Activated naive CD4-positive, alpha-beta T cell treated with anti-CD3 and anti-CD28 coated beads, Interleukin-2, amount 50 U/mL, for 72 hours (primary cell): ENCODE results near the gene WDR47. TPM values are rescaled to one million over a fixed set of nuclear protein-coding genes. Genes with fewer than 3 reads are reported as not detected.
"Not testable (repeated sequence)": the region's sequence is repeated elsewhere in the genome, so short reads cannot be mapped to it uniquely, and the experiment has no call there.

Experiments used
- ATAC-seq, 2 donors: fragments of 150-1000 bp; cut with Tn5 transposase; 2 replicates each; pipeline ENCODE4 v1.10.0; 2021; ENCODE audit warnings: mild to moderate bottlenecking in 2 of 2, moderate library complexity in 2 of 2
- DNase-seq, 2 donors: peaks; one replicate each; pipeline ENCODE4 v3.0.0; 2021 to 2022; ENCODE audit warnings: low spot score in 2 of 2
- H3K27ac Mint-ChIP-seq, 2 donors: one replicate each; pipeline ENCODE4 v1.8.0; 2022; ENCODE audit warnings: mild to moderate bottlenecking in 2 of 2, mixed read lengths in 2 of 2
- H3K36me3 Mint-ChIP-seq, 2 donors: one replicate each; pipeline ENCODE4 v1.8.0; 2022; ENCODE audit warnings: mixed read lengths in 2 of 2
- H3K9me3 Mint-ChIP-seq, 2 donors: one replicate each; pipeline ENCODE4 v1.8.0; 2022; ENCODE audit warnings: mixed read lengths in 2 of 2
- total RNA-seq, 2 donors: library from RNA; stranded (reverse); gene quantifications; one replicate each; pipeline ENCODE4 v1.2.3, GENCODE V29; 2022

The WDR47 gene
- total RNA-seq, 2 donors from 2014 or later = 7.9 to 11.5 TPM

- peaks cover 30 to 38% of the 10 kb centered on the region in 2 donors for H3K36me3 Mint-ChIP-seq
- H3K27ac Mint-ChIP-seq = no peak overlapping the region
Measured at GRCh38 chr1:108953452-108953851, 88.5 kb downstream of the WDR47 start.

DNA sequence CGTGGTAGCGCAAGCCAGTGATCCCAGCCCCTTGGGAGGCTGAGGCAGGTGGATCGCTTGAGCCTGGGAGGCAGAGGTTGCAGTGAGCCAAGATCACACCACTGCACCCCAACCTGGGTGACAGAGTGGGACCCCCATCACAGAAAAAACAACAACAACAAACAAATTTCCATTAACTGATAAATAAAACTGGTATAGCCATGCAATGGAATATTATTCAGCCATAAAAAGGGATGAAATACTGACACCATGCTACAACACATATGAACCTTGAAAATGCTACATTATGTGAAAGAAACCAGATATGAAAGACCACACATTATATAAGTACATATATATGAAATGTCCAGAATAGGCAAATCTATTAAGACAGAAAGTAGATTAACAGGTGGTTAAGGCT, 90.7 kb downstream of the WDR47 start:
- Mint-ChIP-seq H3K36me3 (peaks cover 19 to 29% of the 10 kb centered on the region in 2 donors), H3K27ac (no peak overlapping the region), H3K9me3 (no peaks in the 10 kb centered on the region)
- ATAC-seq (no peak), DNase-seq (no peak)

More at GRCh38 chr1:108953452-108953851, 88.5 kb downstream of the WDR47 start:
- no peak for DNase-seq
- no peak for ATAC-seq
- no peaks in the 10 kb centered on the region for H3K9me3 Mint-ChIP-seq

GRCh38 chr1:108949044-108949443, 92.9 kb downstream of the WDR47 start:
- Mint-ChIP-seq H3K36me3 (peaks cover 8 to 16% of the 10 kb centered on the region in 2 donors), H3K9me3 (no peaks in the 10 kb centered on the region), H3K27ac (peak overlapping the region in 1 of 2 donors; percentile 23)
- ATAC-seq (no peak), DNase-seq (no peak)

DNA sequence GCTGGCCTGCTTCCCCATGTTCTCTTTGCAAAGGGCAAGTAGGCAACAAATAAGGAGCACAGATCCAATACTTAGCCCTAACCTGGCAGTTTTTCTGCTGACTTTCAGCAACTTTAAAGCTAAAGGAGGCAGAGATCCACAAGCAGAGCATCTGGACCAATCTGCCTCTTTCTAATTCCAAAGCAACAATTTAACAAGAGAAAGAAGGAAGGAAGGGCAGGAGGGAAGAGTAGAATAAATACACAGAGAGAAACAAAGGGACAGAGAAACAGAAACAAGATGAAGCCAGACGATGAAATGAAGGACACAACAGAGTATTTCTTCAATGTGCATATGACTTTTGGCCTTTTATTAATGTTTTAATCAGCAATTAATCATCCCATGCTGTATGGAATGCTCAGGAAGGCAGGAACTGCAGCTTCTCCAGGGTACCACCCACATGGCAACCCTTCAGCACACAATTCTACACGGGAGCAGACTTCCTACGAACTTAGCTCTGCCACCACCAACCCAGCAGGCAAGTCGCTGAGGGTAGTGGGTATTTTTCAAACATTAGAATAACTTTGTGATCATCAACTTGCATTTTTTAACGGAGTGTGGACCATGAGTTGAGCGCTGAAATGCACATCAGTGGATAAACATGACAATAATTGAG, 93.9 kb downstream of the WDR47 start:
- Mint-ChIP-seq H3K36me3 (peaks cover 0 to 6% of the 10 kb centered on the region in 2 donors), H3K27ac (no peak overlapping the region), H3K9me3 (no peaks in the 10 kb centered on the region)
- ATAC-seq (no peak), DNase-seq (no peak)

- H3K9me3 Mint-ChIP-seq = no peaks in the 10 kb centered on the region
- ATAC-seq (no peak), DNase-seq (no peak)
- H3K36me3 Mint-ChIP-seq = no peaks in the 10 kb centered on the region
- H3K27ac Mint-ChIP-seq = no peak overlapping the region
Measured at GRCh38 chr1:108936170-108936569, 105.7 kb downstream of the WDR47 start.

GRCh38 chr1:108933944-108934343, 108.0 kb downstream of the WDR47 start:
- DNase-seq (no peak), ATAC-seq (no peak)
- H3K36me3 Mint-ChIP-seq = no peaks in the 10 kb centered on the region
- H3K27ac Mint-ChIP-seq = no peak overlapping the region
- H3K9me3 Mint-ChIP-seq = no peaks in the 10 kb centered on the region

GRCh38 chr1:108927565-108927964, 114.3 kb downstream of the WDR47 start:
- ATAC-seq, DNase-seq, H3K36me3 Mint-ChIP-seq, H3K9me3 Mint-ChIP-seq, H3K27ac Mint-ChIP-seq: not testable (repeated sequence)

- H3K9me3 Mint-ChIP-seq = no peaks in the 10 kb centered on the region
- no peak overlapping the region for H3K27ac Mint-ChIP-seq
- H3K36me3 Mint-ChIP-seq = peaks cover 0 to 6% of the 10 kb centered on the region in 2 donors
- DNase-seq (no peak), ATAC-seq (no peak)
Measured at GRCh38 chr1:108925920-108926319, 116.0 kb downstream of the WDR47 start.

Other genes starting within 250 kb of the WDR47 start
- not detected for gene AKNAD1, start 185.0 kb downstream of the WDR47 start, total RNA-seq
- gene GPSM2, start 165.1 kb downstream of the WDR47 start, total RNA-seq = 10 to 100 TPM; 17.3 to 28.1 TPM
- 10 to 100 TPM; 15.5 to 19.9 TPM for gene CLCC1, start 78.6 kb downstream of the WDR47 start, total RNA-seq
- gene TAF13, start 33.9 kb upstream of the WDR47 start, total RNA-seq = 10 to 100 TPM; 15.4 to 49.0 TPM
- gene TMEM167B, start 48.7 kb upstream of the WDR47 start, total RNA-seq = 10 to 100 TPM; 24.0 to 54.9 TPM
- 10 to 100 TPM in 1 of 2 donors, 1 to 10 TPM in 1; 5.7 to 15.0 TPM for gene ELAPOR1, start 72.0 kb upstream of the WDR47 start, total RNA-seq
- 100 to 1,000 TPM; 179 to 273 TPM for gene SARS1, start 171.8 kb upstream of the WDR47 start, total RNA-seq
- 1 to 10 TPM in 1 of 2 donors, under 1 TPM in 1; 0.39 to 3.9 TPM for gene CELSR2, start 207.4 kb upstream of the WDR47 start, total RNA-seq
- 10 to 100 TPM; 20.5 to 23.9 TPM for gene PSRC1, start 241.0 kb upstream of the WDR47 start, total RNA-seq